HG03439 (cell line): Measurements from ENCODE around the gene RMI1.
A peak's percentile ranks its signal among the peaks of the same experiment; 100 is the strongest.

ENCODE experiments used
- ATAC-seq: cut with Tn5 transposase; IDR thresholded peaks from one replicate; pipeline ENCODE4 v1.9.1; 2021; ENCODE audit warnings: mild to moderate bottlenecking, moderate library complexity; ENCODE audit not compliant: unreplicated experiment

Gene RMI1

GRCh38 chr9:83967073-83967472 lies 13.5 kb upstream of the RMI1 start:
- no peak for ATAC-seq

GRCh38 chr9:83969602-83970001 lies 11.0 kb upstream of the RMI1 start:
- ATAC-seq: no peak

GRCh38 chr9:83971485-83971884 lies 9.1 kb upstream of the RMI1 start:
- ATAC-seq: no peak

DNA sequence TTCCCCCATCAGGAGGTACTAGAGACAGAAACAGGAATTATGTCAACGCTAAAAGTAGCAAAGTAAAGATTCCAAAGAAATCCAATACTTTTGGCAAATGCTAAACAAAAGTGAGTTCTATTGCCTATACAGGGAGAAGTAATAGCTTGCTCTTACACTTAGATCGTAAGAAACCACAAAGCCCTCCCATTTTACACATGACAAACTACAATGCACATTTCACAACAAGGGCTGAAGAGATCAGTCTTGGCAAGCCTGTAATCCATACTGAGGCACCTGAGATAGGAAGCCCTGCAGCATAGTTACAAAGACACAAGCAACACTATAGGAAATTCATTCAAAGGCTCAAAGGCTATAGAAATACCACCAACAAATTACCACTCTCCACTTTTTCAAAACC lies 8.3 kb upstream of the RMI1 start:
- ATAC-seq: no peak

- no peak for ATAC-seq
These were observed 5.3 kb upstream of the RMI1 start for GRCh38 chr9:83975300-83975699.

DNA sequence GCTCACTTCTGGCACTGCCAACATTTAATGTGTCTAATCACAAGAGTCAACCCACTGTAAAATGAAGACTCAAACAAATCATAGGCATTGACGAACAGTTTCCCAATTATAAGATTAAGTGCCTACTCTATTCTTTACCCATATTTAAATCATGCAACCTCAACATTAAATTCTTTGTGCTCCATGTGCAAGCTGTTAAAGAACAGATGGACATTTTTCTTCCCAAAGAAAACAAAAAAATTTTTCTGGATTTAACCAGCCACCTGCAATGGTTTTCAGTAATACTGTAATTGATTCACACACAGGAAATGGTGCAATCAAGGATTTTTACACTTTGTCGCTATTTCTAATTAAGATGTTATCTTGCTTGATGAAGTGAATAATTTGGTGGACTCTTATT lies 4.2 kb upstream of the RMI1 start:
- no peak for ATAC-seq

DNA sequence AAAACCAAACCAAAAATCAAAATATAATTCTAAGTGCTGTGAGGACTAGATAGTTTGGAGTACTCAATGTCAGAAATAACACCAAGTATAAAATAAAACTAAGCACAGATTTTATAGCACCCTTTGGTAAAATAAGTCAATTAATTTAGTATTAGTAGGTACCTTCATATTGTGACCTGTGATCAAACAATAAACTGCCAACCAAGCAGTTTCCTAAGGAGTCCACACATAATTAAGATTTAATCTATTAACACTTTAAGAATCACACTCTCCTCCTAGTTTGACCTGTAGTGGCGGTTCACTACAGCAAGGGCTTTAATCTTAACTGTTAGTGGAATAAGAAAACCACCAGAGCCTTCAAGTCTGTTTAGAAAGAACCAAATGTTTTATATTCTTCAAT lies 3.4 kb upstream of the RMI1 start:
- no peak for ATAC-seq

- no peak for ATAC-seq
These were observed 1.4 kb upstream of the RMI1 start for GRCh38 chr9:83978992-83979811.

- ATAC-seq: peak; percentile 81
These were observed 702 bp upstream of the RMI1 start, which contains the start of gene HNRNPK for GRCh38 chr9:83979812-83980394. TSS of gene HNRNPK (minus strand) at chr9:83980215. CDS start at chr9:83978252, 1,963 bp downstream.

GRCh38 chr9:83981126-83981871 lies 694 bp downstream of the RMI1 start:
- ATAC-seq: peak; percentile 25

GRCh38 chr9:83986195-83986594 lies 5.6 kb downstream of the RMI1 start:
- no peak for ATAC-seq

DNA sequence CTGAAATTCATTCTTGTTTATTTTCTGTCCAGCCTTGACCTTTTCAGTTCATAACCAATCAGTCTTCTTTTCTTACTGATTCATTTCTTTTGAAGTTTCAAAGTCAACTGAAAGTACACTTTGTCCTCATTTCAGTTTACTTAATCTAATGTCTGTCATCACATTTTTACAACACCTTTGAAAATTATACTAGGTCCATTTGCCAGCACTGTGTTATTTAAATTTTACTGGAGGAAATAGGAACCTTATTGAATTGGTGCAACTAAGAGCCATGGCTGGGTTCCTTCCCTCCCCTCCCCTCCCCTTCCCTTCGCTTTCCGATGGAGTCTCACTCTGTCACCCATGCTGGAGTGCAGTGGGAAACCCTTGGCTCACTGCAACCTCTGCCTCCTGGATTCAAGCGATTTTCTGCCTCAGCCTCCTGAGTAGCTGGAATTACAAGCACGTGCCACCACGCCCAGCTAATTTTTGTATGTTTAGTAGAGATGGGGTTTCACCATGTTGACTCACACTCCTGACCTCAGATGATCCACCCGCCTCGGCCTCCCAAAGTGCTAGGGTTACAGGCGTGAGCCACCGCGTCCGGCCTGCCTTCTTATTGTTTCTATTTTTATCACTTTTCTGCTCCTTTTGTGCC lies 6.3 kb downstream of the RMI1 start:
- ATAC-seq: no peak

DNA sequence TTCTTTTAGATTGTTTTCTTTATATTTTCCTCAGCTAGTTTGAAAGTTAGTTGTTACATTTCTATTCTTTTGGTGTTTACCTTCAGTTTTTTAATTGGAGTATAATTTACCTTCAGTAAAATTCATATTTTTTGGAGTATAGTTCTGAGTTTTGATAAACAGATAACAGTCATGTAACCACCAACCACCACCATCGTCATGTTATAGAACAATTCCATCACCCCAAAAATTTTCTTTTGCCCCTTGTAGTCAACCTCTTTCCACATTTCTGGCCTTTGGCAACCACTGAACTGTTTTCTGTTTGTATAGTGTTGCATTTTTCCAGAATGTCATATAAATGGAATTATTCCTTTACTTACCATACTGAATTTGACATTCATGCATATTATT lies 6.8 kb downstream of the RMI1 start:
- no peak for ATAC-seq

DNA sequence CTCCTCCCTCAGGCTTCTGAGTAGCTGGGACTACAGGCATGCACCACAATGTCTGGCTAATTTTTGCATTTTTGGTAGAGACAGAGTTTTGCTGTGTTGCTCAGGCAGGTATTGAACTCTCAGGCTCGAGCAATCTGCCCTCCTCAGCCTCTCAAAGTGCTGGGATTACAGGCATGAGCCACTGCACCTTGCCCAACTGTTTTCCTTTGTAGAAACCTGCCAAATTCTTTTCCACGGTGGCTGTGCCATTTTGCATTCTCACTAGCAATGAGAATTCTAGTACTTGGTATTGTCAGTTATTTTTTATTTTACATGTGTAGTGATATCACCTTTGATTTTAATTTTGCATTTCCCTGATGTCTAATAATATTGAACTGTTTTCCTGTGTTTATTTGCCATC lies 7.8 kb downstream of the RMI1 start:
- ATAC-seq: no peak

GRCh38 chr9:83991355-83991754 lies 10.8 kb downstream of the RMI1 start:
- no peak for ATAC-seq

DNA sequence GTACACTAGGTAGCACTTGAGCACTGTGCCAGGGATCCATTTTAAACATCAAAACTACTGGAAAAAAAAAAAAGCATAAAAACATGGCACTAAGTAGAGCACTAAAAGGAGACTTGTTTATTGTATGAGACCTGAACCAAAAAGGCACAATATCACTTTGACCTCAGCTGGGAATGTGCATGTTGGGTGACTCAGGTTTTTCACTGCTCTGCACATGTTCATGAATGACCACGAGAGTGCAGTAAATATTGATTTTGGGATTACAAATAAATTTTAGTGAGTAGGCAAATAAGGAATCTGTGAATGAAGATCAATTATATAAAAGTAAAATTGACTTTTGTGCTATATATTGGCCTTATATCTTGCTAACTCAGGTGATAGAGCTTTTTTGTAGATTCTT lies 11.8 kb downstream of the RMI1 start:
- no peak for ATAC-seq

DNA sequence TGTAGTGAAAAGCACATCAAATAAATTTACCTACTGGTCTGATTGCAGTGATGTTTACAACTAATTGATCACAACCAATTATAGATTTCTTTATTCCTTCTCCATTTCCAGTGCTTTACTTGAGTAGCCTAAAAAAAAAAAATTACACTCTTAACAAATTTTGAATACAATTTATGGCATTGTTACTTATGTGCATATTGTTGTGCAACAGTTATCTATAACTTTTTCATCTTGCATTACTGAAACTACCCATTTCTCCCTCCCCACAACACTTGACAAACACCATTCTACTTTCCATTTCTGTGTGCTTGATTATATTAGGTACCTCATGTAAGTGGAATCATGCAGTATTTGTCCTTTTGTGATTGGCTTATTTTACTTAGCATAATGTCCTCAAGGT lies 12.3 kb downstream of the RMI1 start:
- ATAC-seq: no peak

- no peak for ATAC-seq
These were observed 15.5 kb downstream of the RMI1 start for GRCh38 chr9:83996126-83996525.

DNA sequence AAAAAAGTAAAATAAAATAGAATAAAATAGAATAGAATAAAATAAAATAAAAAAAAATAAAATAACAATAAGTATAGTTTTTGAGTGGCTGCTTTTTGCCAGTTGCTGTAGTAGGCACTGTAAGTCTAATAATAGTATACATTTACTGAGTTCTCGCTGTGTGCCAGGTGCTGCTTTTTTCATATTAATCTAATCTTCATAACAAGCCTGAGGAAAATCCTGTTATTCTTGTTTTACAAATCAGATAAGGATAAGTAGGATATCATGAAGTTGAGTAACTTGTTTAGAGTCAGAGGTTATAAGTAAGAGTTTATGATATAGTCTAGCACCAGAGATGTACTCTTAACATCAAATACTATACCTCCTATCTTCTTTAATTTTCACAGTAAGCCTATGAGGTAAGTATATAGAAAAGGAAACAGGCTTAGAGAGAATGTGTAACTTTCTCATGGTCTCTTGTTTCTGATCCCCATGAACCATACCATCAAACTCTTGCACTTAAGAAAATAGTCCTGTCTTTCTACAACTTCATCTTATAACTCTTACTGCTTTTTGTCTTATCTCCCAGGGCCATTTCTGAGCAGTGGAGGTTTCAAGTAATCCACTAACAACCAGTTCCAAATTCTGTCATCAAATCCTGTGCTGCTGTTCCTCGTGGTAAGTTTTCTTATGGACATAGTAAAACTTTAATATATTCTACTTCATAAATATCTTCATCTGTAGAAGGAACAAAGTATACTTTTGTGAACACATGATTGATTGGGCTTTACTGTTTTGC lies 18.7 kb downstream of the RMI1 start:
- no peak for ATAC-seq

DNA sequence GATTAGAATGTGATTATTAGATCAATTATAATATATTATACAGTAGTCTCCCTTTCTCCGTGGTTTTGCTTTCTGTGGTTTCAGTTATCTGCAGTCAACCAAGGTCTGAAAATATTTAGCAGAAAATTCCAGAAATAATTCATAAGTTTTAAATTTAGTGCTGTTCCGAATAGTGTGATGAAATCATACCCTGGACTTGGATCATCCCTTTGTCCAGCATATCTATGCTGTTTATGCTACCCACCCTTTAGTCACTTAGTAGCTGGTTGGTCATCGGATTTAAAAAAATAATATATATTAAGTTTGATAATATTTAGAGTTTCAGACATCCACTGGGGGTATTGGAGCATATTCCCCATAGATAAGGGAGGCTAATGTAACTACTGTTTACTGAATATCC lies 19.6 kb downstream of the RMI1 start:
- ATAC-seq: no peak

- no peak for ATAC-seq
These were observed 21.0 kb downstream of the RMI1 start for GRCh38 chr9:84001621-84002020.
